HG03135 (cell line): ENCODE data around the gene PPP6R3.
"Not testable (repeated sequence)": the region's sequence is repeated elsewhere in the genome, so short reads cannot be mapped to it uniquely, and the experiment has no call there.

ENCODE experiments used
- ATAC-seq: cut with Tn5 transposase; IDR thresholded peaks from one replicate; pipeline ENCODE4 v1.9.1; 2021; ENCODE audit warnings: mild to moderate bottlenecking, moderate library complexity; ENCODE audit not compliant: unreplicated experiment

PPP6R3 gene

GRCh38 chr11:68433541-68433940 is 27.0 kb upstream of the PPP6R3 start:
- no peak for ATAC-seq

- not testable (repeated sequence) for ATAC-seq
Observed at GRCh38 chr11:68434159-68434558, 26.4 kb upstream of the PPP6R3 start.

GRCh38 chr11:68436162-68436888 is 24.2 kb upstream of the PPP6R3 start:
- ATAC-seq, result no peak

GRCh38 chr11:68436985-68437926 is 23.3 kb upstream of the PPP6R3 start:
- ATAC-seq, result no peak

GRCh38 chr11:68437927-68438657 is 22.5 kb upstream of the PPP6R3 start:
- no peak for ATAC-seq

GRCh38 chr11:68438658-68439259 is 21.8 kb upstream of the PPP6R3 start:
- no peak for ATAC-seq

GRCh38 chr11:68439355-68440065 is 21.0 kb upstream of the PPP6R3 start:
- no peak for ATAC-seq

- ATAC-seq, result no peak
Observed at GRCh38 chr11:68440224-68440623, 20.3 kb upstream of the PPP6R3 start.

- ATAC-seq, result no peak
Observed at GRCh38 chr11:68441466-68442230, 18.9 kb upstream of the PPP6R3 start.

GRCh38 chr11:68442433-68442832 is 18.1 kb upstream of the PPP6R3 start:
- ATAC-seq, result no peak

- no peak for ATAC-seq
Observed at GRCh38 chr11:68444566-68444965, 16.0 kb upstream of the PPP6R3 start.

- no peak for ATAC-seq
Observed at GRCh38 chr11:68445531-68446035, 15.0 kb upstream of the PPP6R3 start.

- no peak for ATAC-seq
Observed at GRCh38 chr11:68446046-68446725, 14.4 kb upstream of the PPP6R3 start.

- ATAC-seq, result peak; percentile 56
Observed at GRCh38 chr11:68447015-68447801, 13.3 kb upstream of the PPP6R3 start.

GRCh38 chr11:68447914-68448313 is 12.6 kb upstream of the PPP6R3 start:
- ATAC-seq, result not testable (repeated sequence)

- ATAC-seq, result no peak
Observed at GRCh38 chr11:68448604-68449011, 11.9 kb upstream of the PPP6R3 start.

GRCh38 chr11:68449951-68450350 is 10.6 kb upstream of the PPP6R3 start:
- no peak for ATAC-seq

- ATAC-seq, result no peak
Observed at GRCh38 chr11:68450711-68451110, 9.8 kb upstream of the PPP6R3 start.
